H9 (cell line): ENCODE data around the gene MYO10. TPM values are rescaled to one million over a fixed set of nuclear protein-coding genes. Genes with fewer than 3 reads are reported as not detected.

Source experiments
- DNase-seq: peaks from one replicate; pipeline ENCODE4 v3.0.0-alpha.2; 2017
- H2AFZ ChIP-seq: one replicate; pipeline ENCODE4 v1.6.1; 2013; ENCODE audit warnings: mild to moderate bottlenecking, low read length, control low read depth, moderate library complexity
- H2AK5ac ChIP-seq: 2 replicates; pipeline ENCODE4 v1.6.1; 2013; ENCODE audit warnings: low read length, control low read depth, mixed read lengths; ENCODE audit not compliant: insufficient read length
- H2BK120ac ChIP-seq: one replicate; pipeline ENCODE4 v1.6.1; 2013; ENCODE audit warnings: low read depth, mild to moderate bottlenecking, low read length, control low read depth, inconsistent platforms; ENCODE audit not compliant: poor library complexity, severe bottlenecking
- H2BK12ac ChIP-seq: 2 replicates; pipeline ENCODE4 v1.6.1; 2013; ENCODE audit warnings: low read length, control low read depth, mixed read lengths, low read depth; ENCODE audit not compliant: insufficient read length
- H2BK15ac ChIP-seq: 2 replicates; pipeline ENCODE4 v1.6.1; 2013; ENCODE audit warnings: low read depth, low read length, control low read depth
- H2BK20ac ChIP-seq: one replicate; pipeline ENCODE4 v1.6.1; 2013; ENCODE audit warnings: low read depth, mild to moderate bottlenecking, low read length, control low read depth, inconsistent platforms; ENCODE audit not compliant: poor library complexity, severe bottlenecking
- H2BK5ac ChIP-seq: 2 replicates; pipeline ENCODE4 v1.6.1; 2013; ENCODE audit warnings: low read length, control low read depth, mixed read lengths; ENCODE audit not compliant: insufficient read length
- H3K14ac ChIP-seq: 2 replicates; pipeline ENCODE4 v1.6.1; 2013; ENCODE audit warnings: low read length, control low read depth; ENCODE audit not compliant: insufficient read depth
- H3K18ac ChIP-seq: 2 replicates; pipeline ENCODE4 v1.6.1; 2013; ENCODE audit warnings: low read depth, mild to moderate bottlenecking, mixed read lengths, low read length, control low read depth; ENCODE audit not compliant: insufficient read length
- H3K23ac ChIP-seq: 2 replicates; pipeline ENCODE4 v1.6.1; 2013; ENCODE audit warnings: low read length, control low read depth, mixed read lengths, low read depth; ENCODE audit not compliant: insufficient read length
- H3K23me2 ChIP-seq: 2 replicates; pipeline ENCODE4 v1.6.1; 2013; ENCODE audit warnings: low read depth, mild to moderate bottlenecking, mixed read lengths, low read length, control low read depth; ENCODE audit not compliant: insufficient read length, poor library complexity, severe bottlenecking
- H3K27ac ChIP-seq: 2 replicates; pipeline ENCODE4 v1.5.1; 2013; ENCODE audit warnings: low read length, control low read depth, mixed read lengths, low read depth; ENCODE audit not compliant: insufficient read length
- H3K27me3 ChIP-seq: 2 replicates; pipeline ENCODE4 v1.6.1; 2013; ENCODE audit warnings: low read length, control low read depth, inconsistent platforms; ENCODE audit not compliant: insufficient read depth
- H3K4ac ChIP-seq: 2 replicates; pipeline ENCODE4 v1.6.1; 2013; ENCODE audit warnings: low read depth, mild to moderate bottlenecking, control low read depth, inconsistent platforms, low read length, moderate library complexity
- H3K4me1 ChIP-seq: 2 replicates; pipeline ENCODE4 v1.6.1; 2013; ENCODE audit warnings: low read length, control low read depth, inconsistent platforms; ENCODE audit not compliant: insufficient read depth
- H3K4me2 ChIP-seq: 2 replicates; pipeline ENCODE4 v1.6.1; 2013; ENCODE audit warnings: low read length, control low read depth, mixed read lengths; ENCODE audit not compliant: insufficient read length, insufficient read depth
- H3K56ac ChIP-seq: 2 replicates; pipeline ENCODE4 v1.6.1; 2013; ENCODE audit warnings: low read depth, mild to moderate bottlenecking, mixed read lengths, low read length, control low read depth; ENCODE audit not compliant: insufficient read length
- H3K79me1 ChIP-seq: 2 replicates; pipeline ENCODE4 v1.6.1; 2013; ENCODE audit warnings: low read depth, mild to moderate bottlenecking, moderate library complexity, low read length, control low read depth, inconsistent platforms; ENCODE audit not compliant: insufficient read depth, poor library complexity, severe bottlenecking
- H3K79me2 ChIP-seq: 2 replicates; pipeline ENCODE4 v1.6.1; 2013; ENCODE audit warnings: low read length, control low read depth, inconsistent platforms; ENCODE audit not compliant: insufficient read depth
- H3K9ac ChIP-seq: 2 replicates; pipeline ENCODE4 v1.6.1; 2013; ENCODE audit warnings: low read length, control low read depth, mixed read lengths; ENCODE audit not compliant: insufficient read length; ENCODE audit errors: extremely low read depth
- H3K9me3 ChIP-seq: one replicate; pipeline ENCODE4 v1.6.1; 2013; ENCODE audit warnings: low read depth, low read length, inconsistent platforms; ENCODE audit not compliant: control insufficient read depth
- H3T11ph ChIP-seq: one replicate; pipeline ENCODE4 v1.6.1; 2013; ENCODE audit warnings: mild to moderate bottlenecking, low read length, control low read depth, inconsistent platforms
- H4K20me1 ChIP-seq: one replicate; pipeline ENCODE4 v1.6.1; 2013; ENCODE audit not compliant: control insufficient read depth, insufficient read length, insufficient read depth
- H4K5ac ChIP-seq: 2 replicates; pipeline ENCODE4 v1.6.1; 2013; ENCODE audit warnings: low read depth, mild to moderate bottlenecking, mixed read lengths, low read length, control low read depth; ENCODE audit not compliant: insufficient read length
- H4K8ac ChIP-seq: replicated peaks from 2 replicates; pipeline ENCODE4 v1.6.1; 2013; ENCODE audit warnings: low read length, control low read depth, mixed read lengths, low read depth; ENCODE audit not compliant: insufficient read length
- H4K91ac ChIP-seq: 2 replicates; pipeline ENCODE4 v1.6.1; 2013; ENCODE audit warnings: low read depth, mild to moderate bottlenecking, moderate library complexity, mixed read lengths, low read length, control low read depth; ENCODE audit not compliant: insufficient read length
- H3K27ac Mint-ChIP-seq, 3 experiments: 2 replicates in 2 of 3; 3 replicates in 1 of 3; pipeline ENCODE4 v1.8.0; 2020 to 2021; ENCODE audit warnings: mixed read lengths in 3 of 3, mild to moderate bottlenecking in 1 of 3, moderate library complexity in 1 of 3
- H3K27me3 Mint-ChIP-seq: 2 replicates; pipeline ENCODE4 v1.8.0; 2021; ENCODE audit warnings: low read depth, mild to moderate bottlenecking, moderate library complexity, mixed read lengths
- H3K36me3 Mint-ChIP-seq, 3 experiments: 2 replicates in 2 of 3; 3 replicates in 1 of 3; pipeline ENCODE4 v1.8.0; 2020 to 2021; ENCODE audit warnings: low read depth in 3 of 3, mixed read lengths in 3 of 3; ENCODE audit not compliant: insufficient read depth in 1 of 3
- H3K4me1 Mint-ChIP-seq, 2 experiments: 2 replicates each; pipeline ENCODE4 v1.8.0; 2020; ENCODE audit warnings: mixed read lengths in 2 of 2
- H3K4me3 Mint-ChIP-seq, 2 experiments: 2 replicates in 1 of 2; 3 replicates in 1 of 2; pipeline ENCODE4 v1.8.0; 2020 to 2021; ENCODE audit warnings: mild to moderate bottlenecking in 2 of 2, mixed read lengths in 2 of 2, moderate library complexity in 1 of 2
- H3K9me3 Mint-ChIP-seq, 2 experiments: 2 replicates in 1 of 2; 3 replicates in 1 of 2; pipeline ENCODE4 v1.8.0; 2020; ENCODE audit warnings: mild to moderate bottlenecking in 2 of 2, mixed read lengths in 2 of 2, moderate library complexity in 1 of 2
- CTCF ChIP-seq: fragments of 200-600 bp; sonication (generic); conservative IDR thresholded peaks from 3 replicates; pipeline ENCODE4 v1.8.0; 2021; ENCODE audit warnings: antibody characterized with exemption, mild to moderate bottlenecking
- WGBS: extraction: QIAGEN DNeasy Blood & Tissue Kit; methylation state at CpG from one replicate; pipeline ENCODE4 v1.1.7; 2013; ENCODE audit warnings: missing lambda C conversion rate, low lambda C conversion rate, mixed read lengths; ENCODE audit not compliant: insufficient read length; ENCODE audit errors: extremely low coverage; 5-methylcytosine and 5-hydroxymethylcytosine counted together
- total RNA-seq: library from RNA; stranded (reverse); gene quantifications from 2 replicates; pipeline ENCODE4 v1.2.1, GENCODE V29; 2021

MYO10 gene
- total RNA-seq, 1 experiment from 2014 or later = 127 TPM

DNA sequence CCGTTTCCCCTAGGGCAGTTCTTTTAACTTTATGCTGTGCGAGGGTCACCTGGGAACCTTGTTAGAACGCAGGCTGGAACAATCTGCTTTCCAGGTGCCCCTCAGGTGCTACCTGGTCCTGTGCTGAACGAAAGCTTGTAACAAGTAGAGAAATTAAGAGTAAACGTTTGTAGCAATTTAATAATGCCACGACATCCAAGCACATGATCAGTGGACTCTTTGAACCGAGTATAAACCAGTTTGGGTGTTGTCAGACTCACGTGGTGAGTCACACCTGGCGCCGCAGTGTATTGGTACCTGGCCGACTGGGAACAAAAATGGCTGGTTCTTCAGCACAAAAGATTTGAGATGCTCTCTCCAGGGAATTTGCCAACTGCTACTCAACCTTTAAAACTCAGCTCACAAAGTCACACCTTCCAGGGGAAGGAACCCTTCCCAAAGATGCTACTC is 926 bp upstream of the MYO10 start:
- no peak overlapping the region for H3T11ph ChIP-seq
- no peak overlapping the region for H2AK5ac ChIP-seq
- no peak overlapping the region for H2BK12ac ChIP-seq
- H3K4me2 ChIP-seq = peak overlapping the region; percentile 62
- no peak for DNase-seq
- no peaks in the 10 kb centered on the region for H3K36me3 Mint-ChIP-seq
- no peak overlapping the region for H2BK15ac ChIP-seq
- no peaks in the 10 kb centered on the region for H4K20me1 ChIP-seq
- H3K23ac ChIP-seq = no peak overlapping the region
- H3K4me1 Mint-ChIP-seq = peaks cover 38 to 43% of the 10 kb centered on the region in 2 experiments
- no peak overlapping the region for H3K9ac ChIP-seq
- no peak for TF ChIP-seq CTCF
- H4K91ac ChIP-seq = no peak overlapping the region
- H3K27ac ChIP-seq = no peak overlapping the region
- no peak overlapping the region for H4K5ac ChIP-seq
- H3K27me3 ChIP-seq = peaks cover 20% of the 10 kb centered on the region
- no peak overlapping the region for H2AFZ ChIP-seq
- no peak overlapping the region for H2BK120ac ChIP-seq
- H3K27me3 Mint-ChIP-seq = peaks cover 65% of the 10 kb centered on the region
- no peak overlapping the region for H2BK5ac ChIP-seq
- no peak overlapping the region for H3K27ac Mint-ChIP-seq
- H3K9me3 ChIP-seq = no peaks in the 10 kb centered on the region
- H3K79me2 ChIP-seq = no peaks in the 10 kb centered on the region; the same call in 1 of the 2 replicates
- H3K18ac ChIP-seq = no peak overlapping the region
- WGBS = no CpG with 5 or more reads among the region's 11 CpGs
- H3K79me1 ChIP-seq = peaks cover 5% of the 10 kb centered on the region
- peaks cover 0 to 2% of the 10 kb centered on the region in 2 experiments; a peak in 1 of 5 replicates for H3K9me3 Mint-ChIP-seq
- no peak overlapping the region for H3K14ac ChIP-seq
- H2BK20ac ChIP-seq = no peak overlapping the region
- peak overlapping the region; percentile 86 to 94 for H3K4me3 Mint-ChIP-seq
- H3K4ac ChIP-seq = no peak overlapping the region
- no peak overlapping the region for H4K8ac ChIP-seq
- H3K4me1 ChIP-seq = no peaks in the 10 kb centered on the region; the same call in 1 of the 2 replicates
- H3K23me2 ChIP-seq = peaks cover 16% of the 10 kb centered on the region
- no peak overlapping the region for H3K56ac ChIP-seq
